ENCODE measurements around the gene RAD51B.

RAD51B gene

GRCh38 chr14:68467425-68467824, 647.8 kb downstream of the RAD51B start:
- no peak for TF ChIP-seq CTCF (IDR thresholded peaks at IDR 0.05; ENCODE audit: low read length, missing control alignments)
- no peak for DNase-seq (ENCODE audit: low read depth)
- H3K4me3 ChIP-seq (replicated peaks; ENCODE audit: low read depth, low read length) = no peak overlapping the region

GRCh38 chr14:68468437-68469207, 649.0 kb downstream of the RAD51B start:
- no peak overlapping the region for H3K4me3 ChIP-seq (replicated peaks; ENCODE audit: low read depth, low read length)
- DNase-seq (ENCODE audit: low read depth) = peak; percentile 59
- no peak for TF ChIP-seq CTCF (IDR thresholded peaks at IDR 0.05; ENCODE audit: low read length, missing control alignments)

GRCh38 chr14:68469208-68469713, 649.7 kb downstream of the RAD51B start:
- DNase-seq (ENCODE audit: low read depth) = no peak
- H3K4me3 ChIP-seq (replicated peaks; ENCODE audit: low read depth, low read length) = no peak overlapping the region
- TF ChIP-seq CTCF (IDR thresholded peaks at IDR 0.05; ENCODE audit: low read length, missing control alignments) = no peak

- no peak for DNase-seq (ENCODE audit: low read depth)
- no peak for TF ChIP-seq CTCF (IDR thresholded peaks at IDR 0.05; ENCODE audit: low read length, missing control alignments)
- no peak overlapping the region for H3K4me3 ChIP-seq (replicated peaks; ENCODE audit: low read depth, low read length)
Observed at GRCh38 chr14:68470361-68470760, 650.8 kb downstream of the RAD51B start.

- H3K4me3 ChIP-seq (replicated peaks; ENCODE audit: low read depth, low read length) = no peak overlapping the region
- DNase-seq (ENCODE audit: low read depth) = no peak
- no peak for TF ChIP-seq CTCF (IDR thresholded peaks at IDR 0.05; ENCODE audit: low read length, missing control alignments)
Observed at GRCh38 chr14:68471029-68471963, 651.7 kb downstream of the RAD51B start.

- no peak for DNase-seq (ENCODE audit: low read depth)
- no peak overlapping the region for H3K4me3 ChIP-seq (replicated peaks; ENCODE audit: low read depth, low read length)
- TF ChIP-seq CTCF (IDR thresholded peaks at IDR 0.05; ENCODE audit: low read length, missing control alignments) = no peak
Observed at GRCh38 chr14:68471964-68472508, 652.5 kb downstream of the RAD51B start.
